ENCODE data around the gene HBG2. TPM values are rescaled to one million over a fixed set of nuclear protein-coding genes. Genes with fewer than 3 reads are reported as not detected.

The HBG2 gene
- total and polyA plus RNA-seq, 9 of the 15 experiments (the other 6 are each of a cell fraction or from before 2014, with no cell fraction given), result 1,626 to 58,619 (median 10,515) TPM

DNA sequence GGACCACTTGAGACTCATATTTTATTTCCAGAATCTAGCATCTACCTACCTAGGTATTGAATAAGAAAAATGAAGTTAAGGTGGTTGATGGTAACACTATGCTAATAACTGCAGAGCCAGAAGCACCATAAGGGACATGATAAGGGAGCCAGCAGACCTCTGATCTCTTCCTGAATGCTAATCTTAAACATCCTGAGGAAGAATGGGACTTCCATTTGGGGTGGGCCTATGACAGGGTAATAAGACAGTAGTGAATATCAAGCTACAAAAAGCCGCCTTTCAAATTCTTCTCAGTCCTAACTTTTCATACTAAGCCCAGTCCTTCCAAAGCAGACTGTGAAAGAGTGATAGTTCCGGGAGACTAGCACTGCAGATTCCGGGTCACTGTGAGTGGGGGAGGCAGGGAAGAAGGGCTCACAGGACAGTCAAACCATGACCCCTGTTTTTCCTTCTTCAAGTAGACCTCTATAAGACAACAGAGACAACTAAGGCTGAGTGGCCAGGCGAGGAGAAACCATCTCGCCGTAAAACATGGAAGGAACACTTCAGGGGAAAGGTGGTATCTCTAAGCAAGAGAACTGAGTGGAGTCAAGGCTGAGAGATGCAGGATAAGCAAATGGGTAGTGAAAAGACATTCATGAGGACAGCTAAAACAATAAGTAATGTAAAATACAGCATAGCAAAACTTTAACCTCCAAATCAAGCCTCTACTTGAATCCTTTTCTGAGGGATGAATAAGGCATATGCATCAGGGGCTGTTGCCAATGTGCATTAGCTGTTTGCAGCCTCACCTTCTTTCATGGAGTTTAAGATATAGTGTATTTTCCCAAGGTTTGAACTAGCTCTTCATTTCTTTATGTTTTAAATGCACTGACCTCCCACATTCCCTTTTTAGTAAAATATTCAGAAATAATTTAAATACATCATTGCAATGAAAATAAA is 29.8 kb downstream of the HBG2 start (continued):
- TF ChIP-seq POLR2G (IDR thresholded peaks at IDR 0.05; ENCODE audit: low read depth, low read length) (no peak), RCOR1 (IDR thresholded peaks at IDR 0.05; ENCODE audit: borderline replicate concordance in 1 of 2, low read depth in 2 of 2, low read length in 2 of 2) (peak in 1 of 2 experiments; percentile 12; a peak in 1 of 4 replicates), ILK (tag; IDR thresholded peaks at IDR 0.05; ENCODE audit: borderline replicate concordance, low read depth) (no peak), ZNF699 (CRISPR knock-in tag; IDR thresholded peaks at IDR 0.05; ENCODE audit: insufficient replicate concordance) (no peak), ETV5 (CRISPR knock-in tag; IDR thresholded peaks at IDR 0.05; ENCODE audit: low read depth) (no peak), ZNF766 (CRISPR knock-in tag; conservative IDR thresholded peaks at IDR 0.05) (no peak), TEAD4 (IDR thresholded peaks at IDR 0.05; ENCODE audit: low read length) (peak; percentile 67), TEAD4 (CRISPR knock-in tag; IDR thresholded peaks at IDR 0.05; ENCODE audit: borderline replicate concordance) (no peak), LEF1 (IDR thresholded peaks at IDR 0.05) (no peak; the same call in 1 of the 2 replicates), ZNF431 (CRISPR knock-in tag; IDR thresholded peaks at IDR 0.05) (no peak), PCBP1 (IDR thresholded peaks at IDR 0.05; ENCODE audit: low read depth, low read length, poor library complexity, severe bottlenecking) (no peak), ARID4B (CRISPR knock-in tag; IDR thresholded peaks at IDR 0.05) (no peak), POLR2AphosphoS5 (IDR thresholded peaks at IDR 0.05; ENCODE audit: control insufficient read depth, insufficient read depth, low read depth, low read length) (no peak), STAT5B (CRISPR knock-in tag; IDR thresholded peaks at IDR 0.05) (no peak)
- TF ChIP-seq, protein P1, sequence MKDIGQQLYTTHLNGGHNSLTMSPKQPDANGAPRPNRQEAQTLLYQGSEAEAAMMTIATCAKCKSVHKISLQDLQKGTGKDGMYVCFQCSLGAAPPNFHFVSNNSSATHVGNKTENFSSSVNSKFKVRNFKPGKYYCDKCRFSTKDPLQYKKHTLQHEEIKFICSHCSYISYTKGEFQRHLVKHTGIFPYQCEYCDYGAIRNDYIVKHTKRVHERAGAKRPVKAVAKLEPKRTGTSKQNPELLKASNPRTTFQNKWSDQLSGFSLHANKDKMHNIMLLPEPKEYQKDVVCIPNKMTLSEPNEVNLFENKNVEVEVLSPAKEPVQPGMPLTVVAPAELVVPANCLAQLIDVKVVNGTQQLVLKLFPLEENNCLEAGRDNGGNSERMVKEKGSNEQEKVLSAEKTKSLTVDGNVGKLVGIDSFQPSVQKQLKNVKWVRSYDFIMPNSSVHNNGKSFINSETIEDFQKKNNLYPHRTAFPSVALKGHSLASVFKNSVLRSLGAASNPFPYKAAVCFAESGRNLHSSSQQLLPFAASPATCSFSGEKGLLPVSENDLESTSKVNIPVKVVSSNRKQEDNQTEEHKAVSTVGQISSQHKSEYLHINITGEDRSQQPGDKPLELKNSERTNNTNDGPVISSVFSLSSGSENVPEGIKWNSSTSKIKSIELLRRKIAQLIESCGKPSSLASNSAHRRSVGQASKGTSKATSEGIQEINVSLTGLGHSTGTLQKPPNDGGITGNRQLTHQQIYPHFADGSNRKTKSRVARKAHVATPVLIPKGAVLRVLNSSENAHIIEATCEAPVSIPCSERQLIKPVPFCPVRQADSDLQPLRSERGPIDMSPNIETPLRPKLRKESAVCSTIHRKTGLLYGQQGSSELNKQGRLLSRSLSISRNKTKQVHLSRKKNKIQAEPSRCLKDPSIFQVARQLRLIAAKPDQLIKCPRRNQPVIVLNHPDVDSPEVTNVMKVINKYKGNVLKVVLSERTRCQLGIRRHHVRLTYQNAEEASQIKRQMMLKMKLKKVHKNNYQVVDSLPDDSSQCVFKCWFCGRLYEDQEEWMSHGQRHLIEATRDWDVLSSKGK (CRISPR knock-in tag; IDR thresholded peaks at IDR 0.05), result no peak
- TF ChIP-seq, protein P2, sequence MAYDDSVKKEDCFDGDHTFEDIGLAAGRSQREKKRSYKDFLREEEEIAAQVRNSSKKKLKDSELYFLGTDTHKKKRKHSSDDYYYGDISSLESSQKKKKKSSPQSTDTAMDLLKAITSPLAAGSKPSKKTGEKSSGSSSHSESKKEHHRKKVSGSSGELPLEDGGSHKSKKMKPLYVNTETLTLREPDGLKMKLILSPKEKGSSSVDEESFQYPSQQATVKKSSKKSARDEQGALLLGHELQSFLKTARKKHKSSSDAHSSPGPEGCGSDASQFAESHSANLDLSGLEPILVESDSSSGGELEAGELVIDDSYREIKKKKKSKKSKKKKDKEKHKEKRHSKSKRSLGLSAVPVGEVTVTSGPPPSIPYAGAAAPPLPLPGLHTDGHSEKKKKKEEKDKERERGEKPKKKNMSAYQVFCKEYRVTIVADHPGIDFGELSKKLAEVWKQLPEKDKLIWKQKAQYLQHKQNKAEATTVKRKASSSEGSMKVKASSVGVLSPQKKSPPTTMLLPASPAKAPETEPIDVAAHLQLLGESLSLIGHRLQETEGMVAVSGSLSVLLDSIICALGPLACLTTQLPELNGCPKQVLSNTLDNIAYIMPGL (CRISPR knock-in tag; IDR thresholded peaks at IDR 0.05), result no peak
